DND-41 (cell line): ENCODE results near the gene SHFL.

ENCODE experiments used
- ATAC-seq: fragments of 200-7000 bp; cut with Tn5 transposase; 3 replicates; pipeline ENCODE4 v1.9.1; 2021; ENCODE audit warnings: low read depth; ENCODE audit not compliant: insufficient read depth
- DNase-seq: peaks from one replicate; pipeline ENCODE4 v3.0.0-alpha.2; 2020
- H2AFZ ChIP-seq: 2 replicates; pipeline ENCODE4 v1.6.0; 2012; ENCODE audit warnings: low read depth, low read length
- H3K27ac ChIP-seq: 2 replicates; pipeline ENCODE4 v1.5.1; 2012; ENCODE audit warnings: low read length, inconsistent platforms
- H3K27me3 ChIP-seq: fragments of 200-600 bp; sonication (generic); 2 replicates; pipeline ENCODE4 v1.6.0; 2012; ENCODE audit warnings: low read length, mild to moderate bottlenecking, inconsistent platforms; ENCODE audit not compliant: insufficient read depth, poor library complexity
- H3K36me3 ChIP-seq: 2 replicates; pipeline ENCODE4 v1.5.1; 2012; ENCODE audit warnings: low read length, inconsistent platforms; ENCODE audit not compliant: insufficient read depth
- H3K4me1 ChIP-seq: 2 replicates; pipeline ENCODE4 v1.5.1; 2012; ENCODE audit warnings: mild to moderate bottlenecking, low read length; ENCODE audit not compliant: insufficient read depth
- H3K4me2 ChIP-seq: 2 replicates; pipeline ENCODE4 v1.6.0; 2012; ENCODE audit warnings: mild to moderate bottlenecking, moderate library complexity, low read length, inconsistent platforms; ENCODE audit not compliant: insufficient read depth
- H3K4me3 ChIP-seq, 2 experiments: fragments of 200-600 bp in 1 of 2; shearing (Covaris generic) in 1 of 2; 2 replicates each; pipeline ENCODE4 v1.5.1; 2012 to 2016; ENCODE audit warnings: inconsistent platforms in 2 of 2, low read length in 2 of 2, mild to moderate bottlenecking in 2 of 2, low read depth in 1 of 2, moderate library complexity in 1 of 2
- H3K79me2 ChIP-seq: 2 replicates; pipeline ENCODE4 v1.6.0; 2012; ENCODE audit warnings: low read length, inconsistent platforms; ENCODE audit not compliant: insufficient read depth
- H3K9ac ChIP-seq: 2 replicates; pipeline ENCODE4 v1.6.0; 2012; ENCODE audit warnings: low read depth, mild to moderate bottlenecking, inconsistent platforms, low read length, moderate library complexity
- H3K9me3 ChIP-seq: 2 replicates; pipeline ENCODE4 v1.5.1; 2012; ENCODE audit warnings: low read length, moderate library complexity, mild to moderate bottlenecking, inconsistent platforms; ENCODE audit not compliant: insufficient read depth, severe bottlenecking
- H4K20me1 ChIP-seq: 2 replicates; pipeline ENCODE4 v1.6.0; 2012; ENCODE audit warnings: low read length; ENCODE audit not compliant: insufficient read depth
- CTCF ChIP-seq: IDR thresholded peaks from 2 replicates; pipeline ENCODE4 v1.5.1; 2012; ENCODE audit warnings: borderline replicate concordance, low read length, moderate library complexity, mild to moderate bottlenecking; ENCODE audit not compliant: poor library complexity, severe bottlenecking; ENCODE audit errors: extremely low read depth
- EZH2 ChIP-seq: IDR thresholded peaks from 3 replicates; pipeline ENCODE4 v1.6.1; 2012; ENCODE audit warnings: borderline replicate concordance, low read depth, mild to moderate bottlenecking, moderate library complexity, low read length, inconsistent platforms; ENCODE audit not compliant: severe bottlenecking

Gene SHFL

GRCh38 chr19:10070730-10071446 is 15.2 kb upstream of the SHFL start:
- Histone ChIP-seq H3K9ac (no peak overlapping the region), H2AFZ (no peak overlapping the region), H4K20me1 (no peaks in the 10 kb centered on the region), H3K4me1 (no peaks in the 10 kb centered on the region), H3K36me3 (no peaks in the 10 kb centered on the region), H3K4me2 (no peak overlapping the region), H3K79me2 (no peaks in the 10 kb centered on the region), H3K4me3 (no peak overlapping the region), H3K9me3 (no peaks in the 10 kb centered on the region), H3K27me3 (no peaks in the 10 kb centered on the region), H3K27ac (no peak overlapping the region)
- no peak for ATAC-seq
- DNase-seq: no peak
- TF ChIP-seq EZH2 (no peak), CTCF (no peak)

DNA sequence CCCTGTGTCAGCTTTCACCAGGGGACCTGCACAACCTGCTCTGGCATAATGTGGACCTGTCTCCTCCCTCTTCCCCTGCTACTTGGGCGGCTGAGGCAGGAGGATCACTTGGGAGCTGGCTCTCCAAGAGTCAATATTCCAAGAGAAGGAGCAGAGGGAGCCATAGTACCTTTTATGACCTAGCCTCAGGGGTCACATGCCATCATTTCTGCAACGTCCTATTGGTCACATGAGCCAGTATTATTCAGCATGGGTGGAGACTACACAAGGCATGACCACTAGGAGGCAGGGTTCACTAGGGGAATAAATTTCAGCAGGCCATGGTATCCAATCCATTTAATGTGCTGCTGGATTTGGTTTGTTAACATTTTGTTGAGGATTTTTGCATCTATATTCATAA is 12.0 kb upstream of the SHFL start:
- DNase-seq: peak; percentile 21
- Histone ChIP-seq H3K9me3 (no peaks in the 10 kb centered on the region), H2AFZ (no peak overlapping the region)

GRCh38 chr19:10076535-10076934 is 9.6 kb upstream of the SHFL start:
- H2AFZ ChIP-seq: no peak overlapping the region
- H3K9ac ChIP-seq: no peak overlapping the region
- no peaks in the 10 kb centered on the region for H3K36me3 ChIP-seq
- H3K4me3 ChIP-seq: no peak overlapping the region
- no peaks in the 10 kb centered on the region for H4K20me1 ChIP-seq
- TF ChIP-seq EZH2 (no peak), CTCF (no peak)
- H3K4me2 ChIP-seq: no peak overlapping the region
- no peaks in the 10 kb centered on the region for H3K9me3 ChIP-seq
- DNase-seq (no peak), ATAC-seq (no peak)
- H3K4me1 ChIP-seq: no peaks in the 10 kb centered on the region
- no peaks in the 10 kb centered on the region for H3K79me2 ChIP-seq
- no peak overlapping the region for H3K27ac ChIP-seq
- no peaks in the 10 kb centered on the region for H3K27me3 ChIP-seq

More for the DNA sequence above, 12.0 kb upstream of the SHFL start:
- Histone ChIP-seq H3K27ac (no peak overlapping the region), H4K20me1 (no peaks in the 10 kb centered on the region), H3K4me1 (no peaks in the 10 kb centered on the region), H3K27me3 (no peaks in the 10 kb centered on the region), H3K36me3 (no peaks in the 10 kb centered on the region), H3K4me2 (no peak overlapping the region), H3K4me3 (no peak overlapping the region), H3K9ac (no peak overlapping the region), H3K79me2 (no peaks in the 10 kb centered on the region)
- TF ChIP-seq EZH2 (no peak), CTCF (peak; percentile 55)
- 0 out of 3 replicates have a peak, but pooled peaks have one; percentile 44 for ATAC-seq
